22Rv1 (cell line): ENCODE measurements around the gene RANBP17.

Experiments
- CTCF ChIP-seq: fragments of 450-650 bp; IDR thresholded peaks from 2 replicates; pipeline ENCODE4 v1.5.1; 2017; ENCODE audit warnings: mild to moderate bottlenecking
- ZFX ChIP-seq: fragments of 450-650 bp; IDR thresholded peaks from 2 replicates; pipeline ENCODE4 v1.6.1; 2017; ENCODE audit warnings: antibody characterized with exemption, borderline replicate concordance

GRCh38 chr5:170885256-170885655, 23.4 kb downstream of the RANBP17 start:
- TF ChIP-seq CTCF: no peak
- TF ChIP-seq ZFX: no peak
